ENCODE results near the gene BIRC5. TPM values are rescaled to one million over a fixed set of nuclear protein-coding genes. Genes with fewer than 3 reads are reported as not detected.

Gene BIRC5
- total RNA-seq, 4 donors from 2014 or later: 2.2 to 2.9 TPM; not detected in 2

DNA sequence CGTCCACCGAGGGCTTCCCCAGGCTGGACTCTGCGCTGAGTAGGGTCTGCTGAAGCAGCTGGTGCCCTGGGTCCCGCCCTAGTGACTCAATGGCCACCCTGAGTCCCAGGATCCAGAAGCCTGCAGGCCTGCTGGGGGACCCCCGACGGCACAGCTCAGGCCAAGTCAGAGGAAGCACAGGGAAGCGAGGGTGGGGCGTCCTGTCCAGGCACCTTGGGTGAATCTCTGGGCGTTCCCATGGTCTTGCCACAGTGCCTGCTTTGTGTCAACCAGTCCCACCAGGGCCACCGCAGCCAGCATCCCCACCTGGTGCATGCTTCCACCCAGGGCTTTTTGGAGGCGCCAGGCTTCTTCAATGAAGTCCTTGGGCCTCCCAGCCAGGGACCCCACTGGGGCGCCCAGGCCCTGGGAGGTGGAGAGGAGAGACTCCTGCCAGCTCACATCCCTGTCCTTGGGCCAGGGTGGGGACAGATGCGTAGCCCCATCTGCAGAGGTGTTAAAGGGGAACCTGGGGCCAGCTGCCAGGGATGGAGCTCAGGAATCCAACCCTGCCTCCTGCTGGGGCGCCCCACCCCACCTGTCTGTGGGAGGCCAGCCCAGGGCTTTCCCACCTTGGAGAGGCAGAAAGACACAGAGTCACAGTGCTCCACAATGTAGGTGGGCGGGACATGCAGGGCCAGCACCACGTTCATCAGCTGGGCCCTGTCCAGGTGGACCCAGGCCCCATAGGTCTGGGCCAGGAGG lies 35.2 kb downstream of the BIRC5 start:
- TF ChIP-seq, protein P1, sequence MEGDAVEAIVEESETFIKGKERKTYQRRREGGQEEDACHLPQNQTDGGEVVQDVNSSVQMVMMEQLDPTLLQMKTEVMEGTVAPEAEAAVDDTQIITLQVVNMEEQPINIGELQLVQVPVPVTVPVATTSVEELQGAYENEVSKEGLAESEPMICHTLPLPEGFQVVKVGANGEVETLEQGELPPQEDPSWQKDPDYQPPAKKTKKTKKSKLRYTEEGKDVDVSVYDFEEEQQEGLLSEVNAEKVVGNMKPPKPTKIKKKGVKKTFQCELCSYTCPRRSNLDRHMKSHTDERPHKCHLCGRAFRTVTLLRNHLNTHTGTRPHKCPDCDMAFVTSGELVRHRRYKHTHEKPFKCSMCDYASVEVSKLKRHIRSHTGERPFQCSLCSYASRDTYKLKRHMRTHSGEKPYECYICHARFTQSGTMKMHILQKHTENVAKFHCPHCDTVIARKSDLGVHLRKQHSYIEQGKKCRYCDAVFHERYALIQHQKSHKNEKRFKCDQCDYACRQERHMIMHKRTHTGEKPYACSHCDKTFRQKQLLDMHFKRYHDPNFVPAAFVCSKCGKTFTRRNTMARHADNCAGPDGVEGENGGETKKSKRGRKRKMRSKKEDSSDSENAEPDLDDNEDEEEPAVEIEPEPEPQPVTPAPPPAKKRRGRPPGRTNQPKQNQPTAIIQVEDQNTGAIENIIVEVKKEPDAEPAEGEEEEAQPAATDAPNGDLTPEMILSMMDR (IDR thresholded peaks at IDR 0.05; ENCODE audit: low read depth): no peak

DNA sequence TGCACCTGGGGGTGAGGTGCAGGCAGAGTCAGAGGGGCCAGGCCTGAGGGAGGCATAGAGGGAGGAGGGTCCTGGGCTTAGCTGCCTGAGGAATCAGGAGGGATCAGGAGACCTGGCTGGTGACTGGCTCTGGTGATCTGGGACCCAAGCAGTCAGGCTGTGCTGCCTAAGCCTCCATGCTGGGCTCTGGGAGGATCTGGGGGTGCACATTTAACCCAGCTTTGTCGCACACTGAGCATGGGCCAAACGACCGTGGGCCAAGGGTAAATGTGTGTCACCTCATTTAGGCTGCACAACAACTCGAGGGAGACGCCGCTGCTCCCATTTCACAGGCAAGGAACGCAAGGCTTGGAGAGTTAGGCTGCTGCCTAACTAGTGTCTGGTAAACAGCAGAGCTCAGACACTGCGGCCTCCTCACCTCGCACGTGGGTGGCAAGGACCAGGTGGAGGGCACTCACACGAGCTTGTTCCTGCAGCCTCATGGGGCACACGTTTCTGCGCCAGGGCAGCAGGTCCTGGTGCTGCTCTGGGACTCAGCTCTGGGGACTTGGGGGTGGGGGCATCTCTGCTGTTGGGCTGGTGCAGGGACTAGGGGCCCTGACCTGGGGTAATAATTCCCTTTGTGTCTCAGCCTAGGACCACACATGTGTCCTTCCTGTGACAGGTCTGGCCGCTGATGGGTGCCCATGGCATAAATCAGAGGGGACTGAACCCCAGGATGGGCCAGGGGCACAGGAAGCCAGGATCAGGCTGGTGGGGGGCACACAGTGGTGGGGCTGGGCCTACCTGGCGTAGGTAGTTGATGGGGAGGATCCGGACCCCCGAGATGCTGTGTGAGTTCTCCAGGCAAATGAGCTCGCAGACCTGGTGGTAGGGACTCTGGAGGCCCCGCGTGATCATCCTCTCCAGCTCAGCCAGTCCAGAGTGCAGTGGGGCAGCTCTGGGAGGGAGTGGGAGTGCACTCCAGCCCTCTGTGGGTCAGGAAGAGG lies 36.1 kb downstream of the BIRC5 start:
- TF ChIP-seq, protein P1 (IDR thresholded peaks at IDR 0.05; ENCODE audit: low read depth): no peak

DNA sequence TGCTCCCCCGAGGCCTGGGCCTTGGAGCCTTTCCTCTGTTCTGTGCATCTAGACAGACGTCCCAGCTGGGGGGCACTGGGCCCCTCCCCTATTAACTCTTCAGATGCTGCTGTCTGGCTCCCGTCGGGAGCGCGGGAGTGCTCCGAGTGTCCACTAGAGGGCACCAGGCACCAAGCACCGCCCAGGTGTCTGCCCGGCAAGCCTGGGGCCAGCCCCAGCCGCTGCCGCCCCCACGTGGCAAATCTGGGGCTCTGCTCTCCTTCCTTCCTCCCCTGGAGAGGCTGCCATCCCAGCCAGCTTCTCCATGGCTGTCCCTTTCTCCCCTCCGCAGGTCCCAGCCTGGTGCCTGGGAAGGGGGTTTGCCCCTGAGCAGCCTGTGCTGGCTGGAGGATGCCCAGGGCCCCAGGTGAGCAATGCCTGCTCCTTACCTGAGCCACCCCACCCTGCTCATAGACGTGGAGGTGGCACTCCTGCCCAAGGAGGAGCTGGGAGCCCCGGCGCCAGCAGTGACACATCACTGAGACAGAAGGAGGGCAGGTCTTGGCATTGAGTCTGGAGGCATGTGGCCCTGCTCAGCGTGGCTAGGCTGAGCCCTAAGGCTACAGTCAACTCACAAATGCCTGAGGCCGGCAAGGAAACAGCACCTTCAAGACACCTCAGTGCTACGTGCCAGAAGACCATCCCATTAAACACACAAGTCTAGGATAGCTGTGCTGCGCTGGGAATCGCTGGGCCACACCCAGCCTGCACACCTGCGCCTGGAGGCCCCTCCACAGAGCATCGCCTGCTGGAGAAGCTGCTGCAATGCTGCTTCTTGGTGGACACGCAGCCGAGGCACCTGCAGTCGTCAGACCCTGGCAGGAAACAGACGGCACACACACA lies 37.1 kb downstream of the BIRC5 start:
- TF ChIP-seq, protein P1 (IDR thresholded peaks at IDR 0.05; ENCODE audit: low read depth): no peak

DNA sequence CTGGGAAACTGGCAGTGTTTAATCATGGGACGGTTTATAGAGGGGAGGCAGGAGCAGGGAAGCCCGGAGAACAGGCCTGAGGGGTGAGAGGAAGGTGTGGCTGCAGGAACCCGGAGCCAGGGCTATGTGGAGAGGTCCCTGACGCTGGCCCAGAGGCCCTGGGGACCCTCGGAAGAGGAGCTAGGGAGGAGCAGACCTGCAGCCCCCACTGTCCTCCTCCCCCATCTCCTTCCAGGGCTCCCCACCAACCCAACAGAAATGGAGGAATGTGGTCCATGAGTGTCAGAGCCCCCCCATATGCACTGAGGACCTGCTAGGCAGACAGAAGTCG lies 37.7 kb downstream of the BIRC5 start:
- TF ChIP-seq, protein P1 (IDR thresholded peaks at IDR 0.05; ENCODE audit: low read depth): no peak

DNA sequence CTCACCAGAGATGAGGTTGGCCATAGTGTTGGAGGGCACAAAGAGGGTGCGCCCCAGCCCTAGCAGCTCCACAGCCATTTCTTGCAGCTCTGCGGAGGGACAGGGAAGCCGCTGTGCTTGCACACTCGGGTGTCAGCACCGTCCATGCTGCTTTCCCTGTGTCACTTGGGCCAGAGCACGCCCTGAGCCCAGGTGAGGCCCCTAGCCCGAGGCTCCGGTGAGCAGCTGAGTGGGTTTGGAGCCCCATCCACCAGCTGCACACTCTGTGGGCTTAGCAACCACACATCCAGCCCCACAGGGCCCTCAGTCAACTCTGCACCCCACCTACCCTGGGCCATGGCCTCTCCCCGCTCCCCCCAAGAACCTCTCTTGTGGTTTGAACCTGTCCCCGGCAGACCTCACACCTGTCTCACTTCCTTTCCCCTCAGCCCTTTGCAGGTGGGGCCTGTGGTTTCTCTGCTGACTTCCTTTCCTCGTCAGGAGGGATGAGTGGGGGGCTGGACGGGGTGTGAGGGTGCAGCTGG lies 38.1 kb downstream of the BIRC5 start:
- TF ChIP-seq, protein P1 (IDR thresholded peaks at IDR 0.05; ENCODE audit: low read depth): no peak

DNA sequence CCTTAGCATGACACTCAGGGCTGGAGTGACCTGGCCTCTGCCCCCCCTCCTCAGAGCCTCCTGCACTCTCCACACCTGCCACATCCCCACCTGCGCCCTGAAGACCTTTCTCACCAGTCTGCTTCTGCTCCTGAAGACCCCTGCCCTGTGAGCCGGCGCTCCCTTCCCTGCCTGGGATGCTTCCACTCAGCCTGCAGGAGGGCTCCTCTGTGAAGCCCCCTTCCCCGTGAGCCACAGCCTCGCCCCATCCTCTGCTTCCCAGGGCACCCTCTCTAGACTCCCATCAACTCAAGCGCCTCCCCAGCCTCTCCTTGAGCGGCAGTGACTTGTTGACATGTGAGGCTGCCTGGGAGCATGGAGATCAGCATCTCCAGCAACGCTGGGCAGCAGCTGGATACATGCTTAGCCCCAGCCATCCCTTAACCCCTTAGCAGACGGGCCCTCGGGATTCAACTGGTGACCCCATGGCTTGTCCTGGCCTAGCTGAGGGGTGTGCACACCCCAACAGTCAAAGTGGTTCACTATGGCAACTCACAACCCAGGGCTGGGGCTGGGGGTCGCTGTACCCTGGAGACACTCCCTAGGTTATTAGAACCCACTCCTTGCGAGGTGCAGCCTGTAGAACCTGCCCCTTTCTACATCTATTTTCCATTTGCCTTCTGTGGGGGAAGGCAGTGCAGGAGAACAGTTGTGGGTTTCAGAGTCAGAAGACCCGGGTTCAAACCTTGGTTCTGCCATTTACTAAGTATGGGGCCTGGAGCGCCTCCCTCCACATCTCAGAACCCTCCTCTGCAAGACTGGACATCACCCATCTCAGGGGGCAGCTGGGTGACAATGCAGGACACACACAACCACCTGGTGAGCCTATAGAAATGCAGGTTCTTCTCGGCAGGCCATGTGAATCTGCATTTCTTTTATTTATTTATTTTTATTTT lies 38.9 kb downstream of the BIRC5 start:
- TF ChIP-seq, protein P1 (IDR thresholded peaks at IDR 0.05; ENCODE audit: low read depth): no peak

Data from subcutaneous adipose tissue (tissue), 4 donors.